ENCODE results near the gene CIAPIN1.
"Not testable (repeated sequence)": the region's sequence is repeated elsewhere in the genome, so short reads cannot be mapped to it uniquely, and the experiment has no call there.

Gene CIAPIN1

GRCh38 chr16:57476546-57477410 is 29.6 kb upstream of the CIAPIN1 start:
- no peak for DNase-seq

DNA sequence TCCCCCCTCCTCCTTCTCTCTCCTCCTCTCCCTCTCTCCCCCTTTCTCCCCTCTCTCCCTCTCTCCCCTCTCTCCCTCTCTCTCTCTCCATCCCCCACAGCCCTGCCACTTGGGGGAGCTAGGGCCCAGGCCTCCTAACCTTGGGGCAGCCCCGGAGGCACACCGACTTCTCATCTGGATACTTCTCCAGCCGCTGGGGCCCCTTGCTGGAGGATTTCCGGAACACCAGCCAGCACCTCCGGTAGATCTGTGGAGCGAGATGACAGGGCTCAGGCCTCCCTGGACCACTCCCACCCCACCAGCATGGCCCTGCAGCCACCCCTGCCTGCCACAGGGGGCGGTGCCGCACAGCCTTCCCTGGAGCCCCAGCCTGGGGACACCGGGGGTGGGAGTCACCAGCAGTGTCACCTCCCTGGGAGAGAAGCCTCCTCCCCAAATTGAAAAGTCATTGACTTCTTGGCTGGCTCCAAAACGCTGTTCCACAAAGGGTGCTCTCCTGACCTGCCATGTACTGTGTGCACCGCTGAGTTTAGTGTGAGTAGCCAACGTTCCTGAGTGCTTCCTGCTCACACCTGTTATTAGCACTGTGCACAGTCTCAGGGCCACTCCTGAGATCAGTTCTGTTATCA is 28.6 kb upstream of the CIAPIN1 start:
- DNase-seq = peak; percentile 22 to 51 (median 40)

DNA sequence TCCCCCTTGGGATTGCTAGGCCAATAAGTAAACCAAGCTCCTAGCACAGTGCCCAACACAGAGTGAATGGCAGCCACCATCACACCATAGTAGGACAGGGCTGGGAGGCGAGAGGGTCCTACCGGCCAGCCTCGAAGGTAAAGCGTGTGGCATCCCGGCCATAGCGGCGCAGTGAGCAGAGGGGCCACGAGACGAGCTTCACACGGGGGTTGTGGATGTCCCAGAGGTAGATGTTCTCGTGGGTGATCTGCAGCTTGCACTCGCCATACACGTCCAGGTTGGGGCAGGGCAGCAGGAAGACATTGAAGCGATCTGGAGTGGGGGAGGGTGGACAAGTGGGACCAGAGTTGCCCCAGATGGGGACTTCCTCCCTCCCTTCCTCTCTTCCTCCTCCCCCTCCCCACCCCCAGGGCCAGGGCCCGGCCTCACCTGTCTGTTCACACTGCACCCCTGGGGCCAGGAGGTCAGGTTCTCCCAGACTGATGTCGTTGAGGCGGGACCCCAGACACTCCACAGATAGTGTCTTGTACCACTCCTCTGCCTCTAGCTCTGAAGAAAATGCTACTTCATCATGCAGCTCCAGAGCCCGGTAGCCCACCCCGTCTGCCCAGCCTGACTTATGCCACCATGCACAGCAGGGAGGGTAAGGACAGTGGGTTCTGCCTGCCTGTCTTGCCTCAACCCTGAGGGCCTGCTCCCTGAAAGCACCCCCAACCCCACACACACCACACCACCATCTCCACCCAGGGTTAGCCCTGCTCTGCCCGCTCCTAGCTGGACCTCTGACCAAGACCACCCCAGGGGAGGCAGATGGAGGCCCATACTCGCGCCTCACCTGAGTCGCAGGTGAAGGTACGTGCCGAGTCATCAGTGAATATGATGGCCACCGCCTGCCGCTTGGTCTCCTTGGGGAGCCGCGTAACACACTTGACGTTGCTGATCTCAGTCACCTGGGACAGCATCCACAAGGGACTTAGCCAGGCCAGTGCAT is 27.8 kb upstream of the CIAPIN1 start:
- DNase-seq = no peak

DNA sequence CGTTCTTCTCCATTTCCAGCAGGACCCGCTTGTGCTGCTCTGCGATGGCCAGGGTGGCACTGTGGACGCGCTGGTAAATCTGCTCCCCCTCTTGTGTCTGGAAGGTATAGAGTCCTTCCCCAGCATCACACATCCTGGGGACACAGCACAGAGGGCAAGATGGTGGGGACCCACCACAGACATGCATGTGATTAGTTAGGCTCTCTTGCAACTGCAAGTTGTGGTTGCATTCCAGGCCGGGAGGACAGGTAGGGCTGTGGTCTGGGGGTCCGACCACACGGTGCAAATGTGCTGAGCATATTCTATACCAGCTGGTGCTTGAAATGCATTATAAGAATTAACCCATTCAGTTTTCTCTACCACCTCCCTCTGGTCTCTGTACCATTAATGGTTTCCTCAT is 26.7 kb upstream of the CIAPIN1 start:
- DNase-seq = no peak

- no peak for DNase-seq
These were observed 26.1 kb upstream of the CIAPIN1 start for GRCh38 chr16:57473176-57473840.

DNA sequence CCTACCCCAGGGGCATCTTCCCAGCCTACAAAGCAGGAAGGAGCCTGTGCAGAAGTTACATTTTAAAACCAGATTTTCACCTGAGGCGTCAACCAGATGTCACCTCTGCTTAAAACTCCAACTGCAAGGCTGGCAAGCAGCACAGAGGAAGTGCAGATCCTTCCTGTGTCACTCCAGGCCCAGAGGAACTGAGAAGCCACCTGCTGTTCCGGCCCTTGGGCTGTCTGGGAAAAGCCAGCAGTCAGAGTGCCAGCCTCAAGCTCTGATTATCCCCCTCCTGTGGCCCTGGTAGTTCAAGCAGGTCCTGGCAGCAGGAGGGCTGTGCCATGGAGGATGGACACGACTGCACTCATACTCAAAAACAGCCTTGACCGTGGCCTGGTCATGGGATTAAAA is 25.5 kb upstream of the CIAPIN1 start:
- DNase-seq = no peak

GRCh38 chr16:57471852-57472664 is 24.9 kb upstream of the CIAPIN1 start:
- DNase-seq = no peak

- no peak for DNase-seq
These were observed 24.0 kb upstream of the CIAPIN1 start for GRCh38 chr16:57471209-57471608.

GRCh38 chr16:57470711-57471110 is 23.5 kb upstream of the CIAPIN1 start:
- no peak for DNase-seq

GRCh38 chr16:57469917-57470470 is 22.8 kb upstream of the CIAPIN1 start:
- no peak for DNase-seq

- DNase-seq = no peak
These were observed 21.9 kb upstream of the CIAPIN1 start for GRCh38 chr16:57469046-57469445.

- DNase-seq = no peak
These were observed 21.2 kb upstream of the CIAPIN1 start for GRCh38 chr16:57468346-57468745.

DNA sequence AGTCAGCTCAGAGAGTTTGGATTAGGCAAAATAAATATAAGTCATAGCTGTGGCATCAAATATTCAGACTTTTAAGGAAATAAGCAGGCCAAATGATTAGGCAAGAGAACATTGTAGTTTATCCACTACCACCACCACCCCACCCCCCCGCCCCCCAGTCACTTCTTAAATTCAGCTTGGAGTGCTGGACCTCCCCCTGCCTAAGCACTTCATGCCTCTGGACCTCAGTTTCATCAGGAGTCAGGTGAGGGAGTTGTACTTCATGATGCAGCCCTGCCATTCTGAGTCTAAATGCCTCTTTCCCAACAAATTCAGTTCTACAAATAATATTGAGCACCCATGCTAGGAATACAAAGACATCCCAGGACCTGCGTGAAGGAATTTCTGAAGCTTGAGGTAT is 17.3 kb upstream of the CIAPIN1 start:
- DNase-seq = no peak

DNA sequence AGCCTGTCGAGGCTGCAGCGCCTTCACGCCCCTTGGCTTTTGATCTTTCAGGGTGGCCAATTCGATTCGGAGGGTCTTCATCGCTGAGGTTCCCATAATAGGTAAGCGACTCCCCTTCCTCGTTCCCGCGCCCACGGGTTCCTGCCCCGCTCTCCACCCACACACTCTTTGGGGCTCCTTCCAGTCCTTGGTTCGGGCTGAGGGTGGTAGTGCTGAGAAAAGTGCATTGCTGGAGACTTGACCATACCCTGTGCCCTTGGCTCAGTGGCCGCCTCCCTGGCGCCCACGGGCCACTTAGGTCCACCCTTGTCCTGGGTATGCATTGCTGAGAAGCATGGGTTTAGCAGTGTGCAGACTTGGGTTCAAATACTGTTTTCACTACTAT is 15.8 kb upstream of the CIAPIN1 start:
- no peak for DNase-seq

DNA sequence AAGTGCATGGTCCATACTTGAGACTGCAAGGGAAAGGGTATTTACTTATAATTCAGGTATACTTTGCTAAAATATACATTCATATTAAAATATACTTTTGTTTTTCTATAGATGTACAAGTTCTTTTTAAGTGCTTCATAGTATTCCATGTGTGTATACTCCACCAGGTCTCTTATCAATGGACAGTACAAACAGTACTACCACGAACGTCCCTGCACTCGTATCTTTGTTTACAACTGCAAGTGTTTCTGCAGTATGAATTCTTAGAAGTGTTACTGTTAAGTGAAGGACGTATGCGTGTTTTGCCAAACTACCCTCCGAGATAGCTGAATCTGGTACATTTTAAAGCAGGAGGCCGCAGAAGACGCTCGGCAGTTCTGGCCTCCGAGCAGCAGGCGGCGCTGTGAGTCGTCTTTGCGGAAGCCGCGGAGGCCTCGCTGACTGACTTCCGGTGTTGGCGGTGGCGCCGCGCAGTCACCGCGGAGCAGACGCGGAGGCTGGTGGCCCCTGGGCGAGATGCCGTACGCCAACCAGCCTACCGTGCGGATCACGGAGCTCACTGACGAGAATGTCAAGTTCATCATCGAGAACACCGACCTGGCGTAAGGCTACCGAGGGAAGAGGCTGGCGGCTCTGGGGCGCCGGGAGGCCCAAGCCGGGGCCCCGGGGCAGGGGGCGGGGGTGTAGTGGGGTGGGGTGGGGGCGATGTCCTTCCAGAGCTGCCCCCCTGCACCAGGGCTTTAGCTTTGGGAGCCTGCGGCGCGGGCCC is 15.2 kb upstream of the CIAPIN1 start, which contains the start of gene POLR2C:
TSS of gene POLR2C (plus strand) at position 471 of the 769 bp plus-strand sequence. CDS start at position 517, 46 bp downstream.
- peak; percentile 85 to 92 (median 89) for DNase-seq

DNA sequence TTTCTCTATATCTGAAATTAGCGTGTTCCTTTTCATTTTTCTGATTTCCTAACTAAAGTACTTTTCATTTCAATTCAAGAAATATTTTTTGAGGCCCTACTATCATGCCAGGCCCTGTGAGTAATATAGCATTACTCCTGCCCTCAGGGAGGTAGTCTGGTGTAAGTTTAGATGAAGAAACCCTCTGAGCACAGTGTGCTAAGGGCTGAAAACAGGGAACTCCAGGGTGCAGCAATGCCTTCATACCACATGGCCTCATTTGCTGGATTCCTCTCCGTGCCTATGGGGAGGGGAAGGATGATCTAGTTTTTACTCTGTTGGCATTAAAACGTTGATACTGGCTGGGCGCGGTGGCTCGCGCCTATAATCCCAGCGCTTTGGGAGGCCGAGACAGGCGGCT is 4.8 kb upstream of the CIAPIN1 start:
- no peak for DNase-seq

DNA sequence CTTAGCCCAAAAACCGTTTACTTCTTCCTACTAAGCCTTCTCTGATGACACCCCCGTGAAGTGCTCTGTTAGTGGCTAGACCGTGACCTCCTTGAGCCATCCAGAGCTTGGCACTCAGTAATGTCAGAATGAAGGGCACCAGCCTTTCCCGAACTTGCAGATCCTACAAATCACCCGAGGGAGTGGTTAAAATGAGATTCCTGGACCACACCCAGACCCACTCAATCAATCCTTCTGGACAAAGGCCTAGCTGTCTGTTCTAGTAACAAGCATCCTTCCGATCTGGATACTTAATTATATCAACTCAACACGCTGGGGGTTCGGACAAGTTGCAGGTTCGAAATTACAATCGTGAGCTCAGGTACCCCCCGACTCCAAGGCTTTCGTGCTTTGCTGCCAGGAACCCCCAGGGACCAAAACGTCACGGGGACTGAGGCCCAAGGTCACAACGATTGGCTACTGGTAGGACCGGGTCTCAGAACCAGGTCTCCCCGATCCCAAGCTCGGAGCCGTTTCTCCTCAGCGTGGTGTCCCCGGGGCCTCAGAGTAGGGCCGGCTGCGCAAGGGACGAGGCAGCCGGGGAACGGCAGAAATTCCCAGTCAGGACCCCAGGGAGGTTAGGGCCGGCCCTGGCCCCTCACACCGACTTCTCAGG is 527 bp downstream of the CIAPIN1 start:
- peak in 1 of 4 experiments; percentile 18 for DNase-seq

DNA sequence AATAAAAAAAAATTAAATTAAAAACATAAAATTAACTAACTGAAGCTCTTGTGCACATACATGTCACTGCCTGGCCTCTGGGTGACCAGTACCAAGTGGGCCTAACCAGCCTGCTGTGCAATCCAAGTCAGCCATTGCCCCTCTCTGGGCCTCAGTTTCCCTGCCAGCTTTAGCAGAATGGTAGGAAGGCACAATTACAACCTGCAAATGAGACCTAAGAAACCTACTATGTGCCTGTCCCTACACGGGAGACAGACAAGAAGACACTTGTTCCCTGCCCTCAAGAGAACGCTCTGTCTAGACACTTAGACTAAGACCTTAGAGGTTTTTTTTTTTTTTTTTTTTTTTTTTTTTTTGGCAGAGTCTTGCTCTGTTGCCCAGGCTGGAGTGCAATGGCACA is 1.7 kb downstream of the CIAPIN1 start:
- no peak for DNase-seq

GRCh38 chr16:57444711-57445110 is 2.5 kb downstream of the CIAPIN1 start:
- no peak for DNase-seq

DNA sequence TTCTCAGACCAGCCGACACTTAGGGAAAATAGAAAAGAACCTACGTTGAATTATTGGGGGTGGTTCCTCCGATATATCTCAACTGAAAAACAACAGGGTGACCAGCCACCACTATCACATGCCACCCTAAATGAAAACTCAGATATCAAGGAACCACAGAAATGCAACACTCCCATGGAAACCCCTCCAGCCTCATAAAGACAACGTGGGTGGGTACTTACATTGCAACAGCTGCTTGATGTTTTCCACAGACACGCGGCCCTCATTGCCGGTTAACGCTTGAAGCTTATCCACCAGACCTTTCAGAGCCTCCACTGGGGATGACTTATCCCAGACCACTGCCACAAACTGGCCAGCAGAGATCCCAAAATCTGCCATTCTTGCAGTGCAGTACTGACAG is 6.6 kb downstream of the CIAPIN1 start:
- DNase-seq = not testable (repeated sequence)

All from activated CD4-positive, CD25-positive, alpha-beta regulatory T cell (primary cell).